CD4-positive, alpha-beta T cell treated with Interleukin-12 subunit alpha and Interleukin-12 subunit beta, for 1 hour (primary cell): ENCODE results near the gene PTPRM.

Source experiments
- DNase-seq: peaks from one replicate; pipeline ENCODE4 v3.0.0-alpha.2; 2020

PTPRM gene

DNA sequence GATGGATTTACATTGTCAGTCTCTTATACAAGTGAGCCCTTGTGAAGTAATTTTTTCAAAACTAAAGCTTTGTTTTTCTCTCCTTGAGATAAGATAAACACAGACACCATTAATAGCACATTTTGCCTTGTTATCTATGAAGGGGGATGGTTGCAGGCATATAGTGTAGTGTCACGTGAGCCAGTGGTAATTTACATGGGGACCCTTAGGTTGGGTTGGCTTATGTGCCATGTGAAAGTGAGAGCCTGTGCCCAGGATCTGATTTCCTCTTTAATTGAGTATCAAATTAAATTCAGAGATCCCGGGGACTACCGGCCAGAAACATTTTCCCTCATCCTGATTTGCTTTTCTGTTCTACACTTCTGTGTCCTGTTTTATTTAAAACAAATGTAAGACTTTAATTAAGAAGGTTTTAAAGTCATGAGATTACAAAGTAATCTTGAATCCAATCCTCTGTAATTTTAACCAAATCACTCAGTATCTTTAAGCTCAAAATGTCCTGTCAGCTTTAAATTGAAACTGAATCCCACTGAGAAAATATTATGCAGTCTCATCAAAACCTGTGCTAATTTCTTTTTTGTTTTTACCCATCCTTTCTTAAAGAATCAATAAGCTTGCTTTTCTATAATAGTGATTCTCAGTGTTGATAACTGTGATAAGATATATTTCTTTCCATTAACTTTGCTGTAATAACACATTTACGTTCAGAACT is 63.8 kb downstream of the PTPRM start:
- DNase-seq = no peak

DNA sequence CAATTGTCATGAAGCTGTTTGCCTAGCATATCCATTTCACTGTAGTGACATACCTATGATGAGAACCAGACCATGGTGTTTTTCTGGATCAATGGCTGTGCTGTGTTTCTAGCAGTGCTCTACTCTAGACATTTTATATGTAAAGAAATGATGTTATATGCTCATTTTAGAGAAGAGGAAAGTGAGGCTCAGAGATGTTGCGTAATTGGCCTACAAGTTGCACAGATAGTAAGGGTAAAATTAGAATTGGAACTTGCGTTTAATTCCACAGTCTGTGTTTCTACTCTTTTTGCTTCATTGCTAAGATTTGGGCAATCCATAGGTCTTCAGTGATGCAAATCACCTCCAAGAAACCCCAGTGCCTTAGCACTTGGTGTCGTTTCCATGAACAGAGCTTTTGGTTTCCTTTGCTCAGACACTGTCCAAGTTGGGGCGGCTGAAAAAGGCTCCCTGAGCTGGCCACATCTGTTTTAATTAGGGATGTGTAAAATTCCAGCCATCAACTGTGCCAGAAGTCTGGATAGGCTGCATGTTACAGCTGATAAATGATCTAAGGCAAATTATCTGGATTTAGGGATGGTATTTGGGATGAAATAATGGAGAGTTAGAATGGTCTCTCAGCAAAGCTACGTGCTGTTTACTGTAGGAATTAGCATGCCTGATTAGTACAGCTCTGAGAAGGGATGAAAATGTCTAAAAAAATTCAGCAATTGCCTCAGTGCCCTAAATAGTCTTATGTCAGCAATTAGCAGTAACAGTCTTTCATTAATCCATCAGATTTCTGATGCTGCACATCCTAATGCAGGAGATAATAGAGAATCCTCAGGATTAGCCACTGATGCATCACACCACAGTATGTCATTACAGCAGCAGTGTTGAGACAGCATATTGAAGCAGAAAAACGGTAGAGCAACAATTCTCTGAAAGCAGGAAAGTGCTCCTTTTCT is 65.3 kb downstream of the PTPRM start:
- DNase-seq = no peak

DNA sequence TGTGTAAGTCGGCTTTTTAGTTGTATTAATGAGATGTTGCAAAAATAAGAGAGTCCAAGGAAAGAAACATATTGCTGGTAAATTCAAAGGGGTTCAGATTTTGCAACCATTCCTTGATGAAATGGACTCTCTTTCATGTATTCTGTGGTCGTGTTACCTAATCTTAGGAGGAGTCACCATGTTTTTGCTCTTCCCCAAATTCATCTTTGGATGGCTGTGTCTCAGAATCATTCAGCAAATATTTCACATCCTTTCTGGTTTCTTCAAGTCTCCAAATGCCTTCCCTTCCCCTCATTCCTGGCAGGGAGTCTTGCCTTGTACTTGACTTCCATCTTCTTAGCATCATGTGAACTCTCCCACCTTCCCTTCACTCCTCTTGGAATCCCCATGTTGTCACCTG is 66.1 kb downstream of the PTPRM start:
- DNase-seq = no peak

DNA sequence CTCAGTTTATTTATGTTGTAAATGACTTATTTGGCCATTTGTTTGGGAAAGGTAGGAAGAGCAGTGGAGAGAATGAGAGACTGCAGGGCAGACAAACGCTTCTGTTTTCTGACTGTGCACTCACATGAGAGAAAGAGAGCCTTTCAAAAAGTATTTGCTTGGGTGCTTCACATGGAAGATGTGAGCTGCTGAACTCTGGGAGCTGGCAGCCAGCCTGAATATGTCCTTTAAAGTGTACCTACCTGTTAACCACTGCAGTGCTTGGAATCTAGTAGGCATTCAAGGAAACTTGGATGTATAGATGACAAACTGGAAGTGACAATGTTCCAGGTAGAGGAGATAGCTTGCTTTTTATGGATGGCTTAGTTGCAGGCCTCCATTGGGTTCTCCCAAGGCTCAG is 68.8 kb downstream of the PTPRM start:
- DNase-seq = no peak

DNA sequence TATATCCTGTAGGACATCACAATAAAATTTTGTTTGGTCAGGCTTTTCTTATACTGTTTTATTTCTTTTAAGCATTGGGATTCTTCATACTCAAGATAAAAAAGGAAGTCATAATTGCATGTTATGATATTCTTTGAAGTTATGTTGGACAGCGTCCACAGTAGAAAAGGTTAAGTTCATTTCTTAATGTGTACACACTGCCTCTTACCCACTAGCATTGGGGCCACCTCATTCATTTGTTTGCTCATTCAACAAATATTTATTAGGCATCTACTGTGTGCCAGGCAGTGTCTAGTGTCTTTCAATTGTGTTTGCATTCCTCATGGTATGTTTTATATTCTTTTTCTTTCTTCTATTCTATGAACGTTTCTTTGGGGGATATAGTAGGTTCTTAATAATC is 70.2 kb downstream of the PTPRM start:
- DNase-seq = no peak

DNA sequence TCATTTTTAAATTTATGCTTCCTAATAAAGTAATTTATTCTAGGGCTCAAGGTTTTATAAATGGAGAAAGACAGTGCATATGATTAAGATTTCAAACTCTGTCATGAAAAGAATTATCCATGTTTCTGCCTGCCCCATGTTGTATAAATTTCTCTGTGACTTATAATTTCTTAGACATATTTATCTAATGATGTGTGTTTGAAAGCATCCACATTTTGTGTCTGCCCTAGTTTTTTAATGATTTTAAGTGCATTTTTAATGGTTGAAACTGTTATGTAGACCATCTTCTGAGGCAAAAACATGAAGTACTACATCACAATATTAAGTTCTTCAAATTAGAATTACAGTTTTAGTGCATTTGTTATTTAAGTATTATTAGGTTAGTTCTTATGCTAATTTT is 71.2 kb downstream of the PTPRM start:
- no peak for DNase-seq

DNA sequence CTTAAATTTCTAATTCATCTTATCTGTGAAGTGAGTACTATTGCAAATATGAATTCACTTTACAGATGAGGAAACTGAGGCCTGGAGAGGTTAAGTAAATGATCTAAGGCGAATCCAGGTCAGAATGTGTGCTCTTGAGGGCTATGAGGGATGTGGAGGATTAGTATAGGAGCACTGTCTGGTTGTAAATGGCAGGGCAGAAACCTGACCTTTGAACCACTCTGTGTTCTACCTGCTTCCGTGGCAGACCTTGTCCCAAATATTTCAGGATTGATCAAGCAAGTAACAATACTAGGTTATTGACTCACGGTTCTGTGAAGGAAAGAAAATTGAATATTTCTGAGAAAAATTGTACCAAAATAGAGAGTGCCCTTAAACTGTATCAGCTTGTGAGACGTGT is 74.7 kb downstream of the PTPRM start:
- no peak for DNase-seq

DNA sequence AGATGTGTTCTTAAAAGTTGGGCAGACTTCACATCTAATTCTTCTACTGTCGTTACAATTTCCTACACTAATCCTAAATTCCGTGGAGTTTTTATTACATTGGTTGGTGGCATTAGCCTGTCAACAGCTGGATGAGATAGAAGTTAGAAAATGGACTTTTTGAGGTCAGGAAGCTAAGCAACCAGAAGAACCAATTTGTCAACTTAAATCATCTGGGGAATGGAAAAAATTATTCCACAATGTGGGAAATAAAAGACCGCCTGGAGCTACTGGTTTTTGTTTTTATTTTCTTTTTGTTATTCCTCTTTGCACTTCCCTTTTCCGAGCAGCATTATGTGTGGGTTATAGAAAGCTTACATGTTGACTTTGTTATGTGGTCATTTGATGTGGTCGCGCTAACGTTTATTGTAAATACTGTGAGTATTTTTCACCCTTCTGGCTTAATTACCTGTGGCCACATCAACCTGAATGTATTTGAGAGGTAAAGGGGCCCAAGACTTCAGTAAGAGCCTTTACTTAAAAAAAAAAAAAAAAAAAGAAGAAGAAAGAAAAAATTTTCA is 75.3 kb downstream of the PTPRM start:
- DNase-seq = no peak

DNA sequence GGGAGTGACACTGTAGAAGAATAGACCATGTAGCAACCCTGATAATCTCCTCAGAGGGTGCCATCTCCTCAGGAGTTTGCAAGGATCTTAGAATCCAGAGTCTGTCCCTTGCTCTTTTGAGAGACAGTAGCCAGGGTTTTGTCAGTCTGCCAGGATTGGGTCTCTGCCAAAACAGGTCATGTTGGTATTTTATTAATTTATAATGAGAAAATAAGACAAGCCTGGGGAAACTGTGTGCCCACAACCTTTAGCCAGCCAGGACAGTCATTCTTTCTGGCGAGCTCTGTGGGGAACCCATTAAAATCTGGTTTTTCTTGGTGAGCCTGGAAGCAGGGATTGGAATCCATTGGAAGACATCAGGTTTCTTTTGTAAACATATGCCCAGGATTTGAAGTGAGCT is 78.6 kb downstream of the PTPRM start:
- DNase-seq = no peak

DNA sequence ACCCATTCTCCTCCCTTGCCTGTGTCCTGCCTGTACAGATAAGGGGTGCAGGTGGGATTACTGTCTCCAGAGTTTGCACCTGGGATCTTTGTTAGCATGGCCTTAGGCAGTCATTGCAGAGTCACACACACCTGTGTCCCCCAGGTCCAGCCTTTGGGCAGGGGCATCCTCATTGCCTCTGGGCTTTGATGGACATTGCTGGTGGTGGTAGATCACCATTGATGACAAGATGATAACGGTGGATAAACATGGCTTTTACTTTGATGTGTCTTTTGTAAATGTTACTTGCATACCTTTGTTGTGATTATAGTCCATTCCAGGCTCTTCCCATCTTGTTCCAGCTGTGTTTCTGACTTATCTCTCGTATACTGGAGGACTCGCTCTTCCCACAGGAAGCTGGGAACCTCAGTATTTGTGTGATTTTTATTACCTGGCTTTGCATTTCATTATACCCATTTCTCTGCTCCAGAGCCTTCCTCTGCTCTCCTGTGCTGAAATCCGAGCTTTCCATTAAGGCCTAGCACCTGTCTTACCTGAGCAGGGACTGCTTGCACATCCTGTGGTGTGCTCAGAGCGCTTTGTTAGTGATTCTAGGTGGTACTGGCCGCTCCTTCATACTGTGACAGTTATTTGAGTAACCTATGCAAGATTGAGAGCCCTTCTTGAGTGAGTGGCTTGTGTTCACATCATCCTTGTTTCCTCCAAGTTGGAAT is 79.2 kb downstream of the PTPRM start:
- DNase-seq = no peak

DNA sequence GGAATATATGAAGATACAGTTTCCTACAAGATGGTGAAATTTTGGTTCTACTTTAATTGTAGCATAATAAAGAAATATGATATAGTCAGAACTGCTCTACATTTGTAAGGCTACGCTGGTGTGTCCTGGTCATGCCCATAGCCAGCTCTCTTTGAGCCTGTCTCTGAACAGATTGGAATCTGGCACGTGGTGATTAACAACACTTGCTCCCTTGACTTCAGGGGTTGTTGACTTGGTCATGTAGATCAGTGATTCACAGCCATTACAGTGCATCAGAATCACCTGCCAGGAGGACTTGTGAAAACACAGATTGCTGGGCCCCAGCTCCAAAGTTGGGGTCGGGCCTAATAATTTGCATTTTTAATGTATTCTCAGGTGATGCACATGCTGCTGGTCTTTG is 80.4 kb downstream of the PTPRM start:
- DNase-seq = no peak

DNA sequence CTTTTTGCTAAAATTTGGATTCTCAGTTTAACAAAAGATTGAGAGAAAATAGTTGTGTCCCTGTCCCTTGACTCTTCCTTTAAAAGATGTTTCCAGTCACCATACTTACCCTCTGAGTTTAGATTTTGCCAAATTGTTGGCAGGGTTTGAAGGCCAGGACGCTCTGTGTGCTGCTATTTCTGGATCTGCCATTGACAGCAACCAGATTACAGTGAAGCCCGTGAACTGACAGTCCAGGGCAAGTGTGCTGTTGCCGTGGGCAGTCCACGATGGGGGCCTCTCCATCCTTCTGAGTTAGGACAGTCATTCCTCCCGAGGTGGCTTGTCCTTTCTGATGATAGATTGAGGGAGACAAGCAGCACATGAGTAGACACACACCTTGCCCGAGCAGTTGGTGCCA is 89.9 kb downstream of the PTPRM start:
- DNase-seq = no peak

DNA sequence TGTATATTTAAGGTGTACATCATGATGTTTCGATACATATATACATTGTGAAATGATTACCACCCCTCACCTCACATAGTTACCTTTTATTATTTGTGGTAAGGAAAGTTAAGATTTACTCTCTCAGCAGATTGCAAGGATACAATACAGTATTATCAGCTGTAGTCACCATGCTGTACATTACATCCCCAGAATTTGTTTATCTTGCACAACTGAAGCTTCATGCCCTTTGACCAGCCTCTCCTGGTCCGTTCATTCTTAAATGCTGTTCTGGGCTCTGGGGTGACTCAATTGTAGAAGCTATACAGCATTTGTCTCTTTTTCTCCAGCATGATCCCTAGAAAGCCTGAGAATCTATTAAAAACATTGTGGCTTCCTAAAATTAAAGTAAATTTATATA is 90.8 kb downstream of the PTPRM start:
- no peak for DNase-seq

DNA sequence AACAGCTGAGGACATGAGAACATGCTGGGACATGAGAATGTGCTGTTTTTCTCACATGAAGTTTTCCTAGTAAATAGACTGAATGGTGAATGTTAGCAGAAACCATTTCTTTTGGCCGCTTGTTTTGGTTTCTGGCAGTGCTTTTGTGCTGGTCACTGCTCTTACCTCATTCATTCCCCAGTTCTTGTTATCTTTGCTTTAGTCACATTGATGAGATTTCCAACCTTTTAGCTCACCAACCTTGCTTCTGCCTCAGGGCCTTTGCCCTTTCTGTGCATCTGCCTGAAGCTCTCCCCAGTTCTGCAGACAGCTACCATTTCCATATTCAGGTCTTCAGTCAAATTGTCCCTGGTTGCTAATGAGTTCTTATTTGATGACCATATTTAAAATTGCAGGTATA is 91.6 kb downstream of the PTPRM start:
- no peak for DNase-seq

DNA sequence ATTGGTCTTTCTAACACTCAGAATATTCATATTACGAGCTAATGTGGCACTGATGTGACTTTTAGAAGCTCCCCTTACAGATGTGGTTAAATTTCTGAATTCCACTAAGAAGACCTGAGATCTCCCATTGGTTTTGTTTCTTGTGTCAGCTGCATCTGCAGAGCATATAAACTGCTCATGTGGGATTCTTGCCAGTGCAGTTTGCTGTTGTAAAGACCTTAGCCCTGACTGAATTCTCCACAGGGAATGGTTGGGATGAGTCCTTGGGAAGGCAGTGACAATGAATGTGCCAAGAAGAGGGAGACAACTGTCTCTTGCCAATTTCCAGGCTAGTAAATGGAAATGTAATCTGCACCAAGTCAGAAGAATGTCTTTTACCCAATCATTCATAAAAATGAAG is 94.1 kb downstream of the PTPRM start:
- no peak for DNase-seq

DNA sequence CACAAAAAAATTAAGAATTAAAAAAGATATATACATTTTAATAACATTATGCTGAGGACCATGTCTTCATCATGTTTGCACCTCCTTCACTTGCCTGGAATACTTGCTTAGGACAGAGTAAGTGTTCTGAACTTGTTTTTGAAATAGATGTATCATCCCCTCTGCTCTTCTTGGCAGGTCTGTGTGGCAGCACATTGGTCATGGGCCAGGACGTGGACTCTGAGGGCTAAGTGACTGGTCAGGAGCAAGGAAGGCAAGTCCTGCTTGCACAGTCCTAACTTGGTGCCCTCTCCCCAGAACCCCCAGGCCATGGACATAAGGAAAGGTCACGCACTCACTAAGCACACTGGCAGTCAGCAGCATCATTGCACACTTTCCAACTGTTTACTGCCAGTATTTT is 95.8 kb downstream of the PTPRM start:
- DNase-seq = no peak

DNA sequence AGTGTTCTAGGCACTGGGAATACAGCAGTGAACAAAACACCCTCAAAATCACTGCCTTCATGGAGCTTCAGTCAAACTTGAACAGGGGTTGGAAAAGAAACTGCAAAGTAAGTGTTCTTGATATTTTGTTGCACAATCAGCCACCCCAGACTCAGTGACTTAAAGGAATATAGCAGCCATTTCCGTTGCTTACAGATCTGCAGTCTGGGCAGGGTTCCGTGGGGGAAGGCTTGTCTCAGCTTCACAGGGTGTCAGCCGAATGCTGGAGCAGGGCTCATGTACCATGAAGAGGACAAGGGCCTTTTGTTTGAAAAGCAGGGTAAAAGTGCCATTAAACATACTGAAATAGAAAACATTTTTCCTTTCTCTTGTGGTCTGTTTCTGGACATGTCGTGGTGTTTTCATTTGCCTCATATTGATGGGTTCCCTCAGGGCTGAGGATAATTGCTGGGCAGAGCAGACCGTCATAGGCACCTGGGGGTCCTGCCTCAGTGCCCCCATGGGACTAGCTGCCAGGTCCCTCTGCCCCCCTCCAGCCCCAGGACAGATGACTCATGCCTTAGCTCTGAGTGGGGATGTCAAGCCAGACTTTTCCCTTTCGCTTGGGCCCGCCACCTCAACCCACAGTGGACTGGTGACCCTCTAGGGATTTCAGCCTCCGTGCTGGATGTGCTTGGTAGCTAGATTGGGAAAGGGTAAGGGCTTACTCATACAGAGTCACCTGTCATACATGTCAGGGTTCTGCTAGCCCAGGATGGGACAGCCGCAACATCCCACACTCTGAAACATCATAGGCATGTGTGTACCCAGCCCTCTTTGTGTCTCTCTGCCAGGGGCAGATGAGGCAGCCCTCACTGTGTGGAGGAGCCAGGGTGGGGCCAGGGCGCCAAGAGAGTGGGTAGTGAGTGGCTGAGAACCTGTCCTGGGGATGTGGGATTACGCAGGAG is 96.5 kb downstream of the PTPRM start:
- no peak for DNase-seq

DNA sequence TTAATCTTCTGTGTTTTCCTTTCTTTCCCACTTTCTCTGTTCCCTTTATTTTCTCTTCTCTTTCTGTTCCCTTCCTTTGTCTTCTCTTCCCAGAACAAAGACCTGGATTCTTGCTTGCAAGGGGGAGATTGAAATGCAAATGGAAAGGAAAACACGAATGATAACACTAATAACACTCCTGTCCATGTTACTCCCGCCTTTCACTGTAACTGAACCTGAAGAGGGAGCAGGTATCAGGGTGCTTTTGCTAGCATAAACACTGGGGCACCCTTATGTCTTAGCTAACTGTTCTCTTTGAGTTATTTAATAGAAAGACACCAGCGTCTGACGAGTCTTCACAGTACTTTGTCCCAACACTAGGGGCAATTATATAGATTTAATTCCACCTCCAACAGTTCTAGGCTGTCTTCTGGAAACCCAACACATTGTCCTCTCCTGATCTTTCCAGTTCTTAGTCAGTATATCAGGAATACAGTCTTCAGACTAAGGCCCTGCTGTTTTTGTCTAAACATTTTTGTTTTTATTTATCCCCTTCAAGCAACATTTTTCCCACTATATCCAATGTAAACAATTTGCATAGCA is 99.2 kb downstream of the PTPRM start:
- no peak for DNase-seq

DNA sequence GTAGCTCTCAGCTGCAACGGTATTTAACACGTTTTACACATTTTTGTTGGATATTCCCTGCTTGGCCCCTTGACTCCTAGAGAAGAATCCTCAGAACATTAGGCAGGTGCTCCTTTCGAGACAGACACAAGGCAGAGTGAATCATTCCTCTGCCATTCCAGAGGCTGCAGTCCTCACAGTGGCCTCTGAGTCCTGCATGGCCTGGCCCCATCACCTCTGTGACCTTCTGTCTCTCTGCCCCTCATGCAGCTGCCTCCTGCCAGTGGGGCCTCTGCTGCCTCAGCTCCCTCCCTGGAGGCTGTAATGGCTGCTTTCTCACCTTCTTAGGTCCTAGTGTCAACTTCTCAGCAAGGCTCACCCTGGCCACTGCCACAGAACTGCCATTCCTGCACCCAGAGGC is 101.3 kb downstream of the PTPRM start:
- DNase-seq = no peak

DNA sequence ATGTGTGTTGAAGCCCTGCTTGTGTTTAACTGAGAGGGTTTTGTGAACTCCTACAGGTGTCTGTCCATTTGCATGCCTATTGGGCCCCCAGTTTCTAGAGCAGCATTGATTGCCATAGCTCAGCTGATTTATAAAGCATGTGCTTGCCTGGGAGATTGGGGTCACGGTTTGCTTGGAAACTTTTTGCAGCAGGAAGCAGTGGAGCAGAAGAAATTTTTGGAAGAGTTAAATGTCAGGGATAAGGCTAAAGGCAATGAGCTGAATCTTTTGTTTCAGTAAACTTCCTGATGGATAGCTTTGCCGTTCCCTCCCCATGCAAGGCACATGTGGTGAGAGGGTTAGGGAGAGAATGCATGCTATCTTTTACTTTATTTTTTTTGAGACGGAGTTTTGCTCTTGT is 102.2 kb downstream of the PTPRM start:
- DNase-seq = no peak

DNA sequence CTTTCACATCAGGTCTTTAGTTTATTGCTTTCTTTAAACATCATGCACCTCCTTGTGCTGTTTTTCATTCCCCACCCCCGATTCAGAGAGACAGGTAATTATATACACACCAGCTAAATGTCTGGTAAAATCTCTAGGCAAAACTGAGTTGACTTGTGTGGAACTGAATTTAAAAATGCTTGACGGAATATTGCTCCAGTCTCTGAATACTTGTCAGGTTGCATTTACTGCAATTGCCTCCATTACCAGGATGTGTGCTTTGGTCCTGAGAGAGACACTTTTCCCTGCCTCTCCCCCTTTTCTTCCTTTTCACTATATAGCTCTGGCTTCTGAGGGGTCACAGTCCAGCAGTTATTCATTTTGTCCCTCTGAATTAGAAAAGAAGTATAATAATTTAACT is 104.0 kb downstream of the PTPRM start:
- no peak for DNase-seq
